HepG2 (cell line): Measurements from ENCODE around the gene GCNT2. TPM values are rescaled to one million over a fixed set of nuclear protein-coding genes. Genes with fewer than 3 reads are reported as not detected.

Experiments
- ATAC-seq: fragments of 200-7000 bp; cut with Tn5 transposase; 3 replicates; pipeline ENCODE4 v1.9.1; 2020; ENCODE audit warnings: mild to moderate bottlenecking, moderate library complexity
- BruUV-seq: library from RNA; stranded (reverse); fragments of 400-500 nt; replicated peaks from 2 replicates; lab custom pipeline; 2021; lab: Mats Ljungman, UMichigan
- CTCF ChIA-PET: fragments of 300-600 bp; formaldehyde crosslinking; extraction: SDS; loops from one replicate; lab custom pipeline; 2021; ENCODE audit warnings: low total read pairs, inconsistent platforms, low intra/inter-chr PET ratio; lab: Yijun Ruan, JAX
- POLR2A ChIA-PET: fragments of 350-600 bp; sonication (Branson Sonifier 250); formaldehyde crosslinking; loops from one replicate; lab custom pipeline; 2020; ENCODE audit warnings: antibody characterized with exemption, inconsistent platforms; lab: Yijun Ruan, JAX
- DNase-seq: peaks from one replicate; pipeline ENCODE4 v3.0.0-alpha.2; 2015; ENCODE audit warnings: low spot score
- FAIRE-seq: peaks from 3 replicates; lab custom pipeline; 2011; peaks lifted over from hg19 to GRCh38; lab: Jason Lieb, UNC
- H2AFZ ChIP-seq: one replicate; pipeline ENCODE4 v1.6.1; 2011; ENCODE audit warnings: low read length, inconsistent platforms
- H3K27ac ChIP-seq: fragments of 300-600 bp; 3 replicates; pipeline ENCODE4 v1.8.0; 2011; ENCODE audit warnings: mixed run types, mild to moderate bottlenecking, mixed read lengths, low read length, inconsistent platforms; ENCODE audit not compliant: insufficient read depth; ENCODE audit errors: extremely low read length
- H3K27me3 ChIP-seq, 2 experiments: fragments of 200-600 bp in 1 of 2; 2 replicates in 1 of 2; 3 replicates in 1 of 2; pipeline versions ENCODE4 v1.6.0 to v1.8.0; 2011; ENCODE audit warnings: low read length in 2 of 2, mild to moderate bottlenecking in 2 of 2, moderate library complexity in 2 of 2, inconsistent platforms in 1 of 2; ENCODE audit not compliant: insufficient read depth in 2 of 2, control insufficient read depth in 1 of 2
- H3K36me3 ChIP-seq, 2 experiments: fragments of 200-600 bp in 1 of 2; replicated peaks in 1 of 2; 2 replicates in 1 of 2; 3 replicates in 1 of 2; pipeline versions ENCODE4 v1.5.1 to v1.8.0; 2011; ENCODE audit warnings: low read length in 2 of 2, inconsistent platforms in 1 of 2; ENCODE audit not compliant: insufficient read depth in 2 of 2, control insufficient read depth in 1 of 2
- H3K4me1 ChIP-seq: 2 replicates; pipeline ENCODE4 v1.5.1; 2012; ENCODE audit warnings: low read length, inconsistent platforms; ENCODE audit not compliant: insufficient read depth
- H3K4me2 ChIP-seq: 2 replicates; pipeline ENCODE4 v1.6.0; 2011; ENCODE audit warnings: low read depth, low read length, inconsistent platforms
- H3K4me3 ChIP-seq, 3 experiments: fragments of 200-600 bp in 1 of 3; sonication (generic), shearing (Covaris generic) in 1 of 3; replicated peaks in 1 of 3; 2 replicates each; pipeline ENCODE4 v1.5.1; 2011 to 2016; ENCODE audit warnings: low read length in 3 of 3, inconsistent platforms in 2 of 3, low read depth in 2 of 3, mild to moderate bottlenecking in 2 of 3, control low read depth in 1 of 3, mixed read lengths in 1 of 3; ENCODE audit not compliant: insufficient read depth in 1 of 3
- H3K79me2 ChIP-seq: one replicate; pipeline ENCODE4 v1.6.1; 2011; ENCODE audit warnings: low read length, inconsistent platforms; ENCODE audit not compliant: insufficient read depth
- H3K9ac ChIP-seq: 2 replicates; pipeline ENCODE4 v1.6.0; 2011; ENCODE audit warnings: mild to moderate bottlenecking, low read depth, low read length, inconsistent platforms; ENCODE audit not compliant: insufficient read depth
- H3K9me3 ChIP-seq: 2 replicates; pipeline ENCODE4 v1.5.1; 2012; ENCODE audit warnings: mild to moderate bottlenecking, low read length
- H4K20me1 ChIP-seq: 2 replicates; pipeline ENCODE4 v1.6.0; 2011; ENCODE audit warnings: inconsistent platforms, mild to moderate bottlenecking, low read length, moderate library complexity; ENCODE audit not compliant: insufficient read depth
- REL ChIP-seq: sonication (generic); formaldehyde crosslinking; conservative IDR thresholded peaks from 2 replicates; pipeline ENCODE4 v1.8.0; 2022; ENCODE audit warnings: mild to moderate bottlenecking, missing genetic modification reagents, moderate library complexity
- YEATS4 ChIP-seq: sonication (generic); formaldehyde crosslinking; IDR thresholded peaks from 2 replicates; pipeline ENCODE4 v1.4.0; 2020; ENCODE audit warnings: missing genetic modification reagents, borderline replicate concordance
- WGBS: methylation state at CpG from one replicate; pipeline ENCODE4 v1.1.6; 2017; ENCODE audit warnings: low lambda C conversion rate; 5-methylcytosine and 5-hydroxymethylcytosine counted together
- in situ Hi-C: cut with HindIII; loops from 2 replicates; pipeline ENCODE4 v1.10.0; 2017; ENCODE audit warnings: low pct_unique_long_range_greater_than_20kb; ENCODE audit not compliant: extremely low pct_ligation_motif_present
- intact Hi-C: fragments of 100-400 bp; cut with micrococcal nuclease; formaldehyde crosslinking; loops from one replicate; pipeline ENCODE4 v1.10.0; 2022; ENCODE audit not compliant: unreplicated experiment
- polyA plus RNA-seq, 8 experiments: library from polyadenylated mRNA; depleted of rRNA in 3 of 8; stranded (reverse) in 7 of 8; unstranded in 1 of 8; fragments of >200 nt; fragmentation: Illumina TruSeq in 4 of 8; extraction: Trizol in 4 of 8; gene quantifications; 2 replicates each; pipeline versions ENCODE4 v1.2.1 to v1.2.3, GENCODE V29; 2011 to 2016; ENCODE audit warnings: low read depth in 4 of 8, missing spikeins in 1 of 8, mixed read lengths in 1 of 8; ENCODE audit not compliant: insufficient read depth in 1 of 8
- total RNA-seq, 5 experiments: library from RNA; depleted of rRNA; stranded (reverse); fragments of >200 nt; fragmentation: Illumina TruSeq; extraction: Trizol; gene quantifications; 2 replicates each; pipeline ENCODE4 v1.2.3, GENCODE V29; 2016; ENCODE audit warnings: low read depth in 1 of 5
- TF ChIP-seq, protein P1 (sequence below): IDR thresholded peaks from 2 replicates; pipeline ENCODE4 v1.6.1; 2012; ENCODE audit warnings: low read depth, low read length, improper control_type of control experiment
- TF ChIP-seq, protein P2 (sequence below): sonication (generic); formaldehyde crosslinking; conservative IDR thresholded peaks from 2 replicates; pipeline ENCODE4 v1.4.0; 2020; ENCODE audit warnings: missing genetic modification reagents

The GCNT2 gene
- total and polyA plus RNA-seq, 2 of the 13 experiments (the other 11 are each of a cell fraction or from before 2014, with no cell fraction given) = 11.8 to 31.9 TPM

DNA sequence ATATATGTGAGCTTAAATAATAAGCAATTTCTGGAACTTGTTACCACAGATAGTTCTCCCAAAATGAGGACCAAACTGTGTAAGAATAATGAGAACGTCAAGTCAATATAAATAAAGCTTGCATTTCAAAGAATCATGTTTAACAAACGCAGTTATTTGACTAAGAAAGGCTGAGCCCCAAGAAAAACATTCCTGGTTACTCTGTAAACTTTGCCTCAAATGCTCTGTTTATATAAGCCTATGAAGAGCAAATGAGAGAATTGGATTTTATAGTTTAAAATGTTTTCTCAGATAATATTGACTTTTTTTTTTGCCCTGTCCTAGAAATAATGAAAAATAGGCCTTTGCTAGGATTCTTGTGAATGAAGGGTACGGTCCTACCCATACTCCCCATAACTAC lies 91.9 kb downstream of the GCNT2 start (continued):
- TF ChIP-seq, protein P1, sequence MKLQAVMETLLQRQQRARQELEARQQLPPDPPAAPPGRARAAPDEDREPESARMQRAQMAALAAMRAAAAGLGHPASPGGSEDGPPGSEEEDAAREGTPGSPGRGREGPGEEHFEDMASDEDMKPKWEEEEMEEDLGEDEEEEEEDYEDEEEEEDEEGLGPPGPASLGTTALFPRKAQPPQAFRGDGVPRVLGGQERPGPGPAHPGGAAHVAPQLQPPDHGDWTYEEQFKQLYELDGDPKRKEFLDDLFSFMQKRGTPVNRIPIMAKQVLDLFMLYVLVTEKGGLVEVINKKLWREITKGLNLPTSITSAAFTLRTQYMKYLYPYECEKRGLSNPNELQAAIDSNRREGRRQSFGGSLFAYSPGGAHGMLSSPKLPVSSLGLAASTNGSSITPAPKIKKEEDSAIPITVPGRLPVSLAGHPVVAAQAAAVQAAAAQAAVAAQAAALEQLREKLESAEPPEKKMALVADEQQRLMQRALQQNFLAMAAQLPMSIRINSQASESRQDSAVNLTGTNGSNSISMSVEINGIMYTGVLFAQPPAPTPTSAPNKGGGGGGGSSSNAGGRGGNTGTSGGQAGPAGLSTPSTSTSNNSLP = peak; percentile 81; the same call in 1 of the 2 replicates
- no peak for TF ChIP-seq REL (CRISPR knock-in tag)

DNA sequence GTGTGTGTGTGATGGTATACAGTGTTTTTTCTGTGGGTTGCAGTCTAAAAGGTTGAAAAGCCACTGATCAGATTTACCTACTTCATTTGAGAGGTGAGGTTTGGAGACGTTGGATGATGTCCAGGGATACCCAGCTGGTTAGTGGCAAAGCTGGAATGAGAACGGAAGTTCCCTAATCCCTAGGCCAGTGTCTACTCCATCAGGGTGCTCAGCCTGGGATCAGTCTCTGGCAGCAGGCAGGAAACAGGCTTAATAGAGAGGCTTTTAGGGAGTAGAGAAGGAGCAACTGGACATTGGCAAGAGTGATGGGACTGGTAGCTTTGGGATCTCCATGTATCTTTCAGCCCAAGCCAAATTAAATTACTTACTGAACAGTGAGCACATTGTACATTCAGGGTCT lies 92.6 kb downstream of the GCNT2 start:
- Histone ChIP-seq H2AFZ (no peak overlapping the region), H3K4me1 (peaks cover 14% of the 10 kb centered on the region), H3K9me3 (no peaks in the 10 kb centered on the region), H3K9ac (no peak overlapping the region), H3K27ac (no peak overlapping the region), H3K36me3 (peaks cover 0 to 3% of the 10 kb centered on the region in 2 experiments; a peak in 1 of 5 replicates), H4K20me1 (peaks cover 59% of the 10 kb centered on the region), H3K79me2 (no peaks in the 10 kb centered on the region), H3K27me3 (no peaks in the 10 kb centered on the region; a peak in 1 of 5 replicates), H3K4me2 (no peak overlapping the region), H3K4me3 (no peak overlapping the region)
- FAIRE-seq (no peak), DNase-seq (no peak), ATAC-seq (peak; percentile 18; the same call in 1 of the 3 replicates)
- WGBS = 74% methylated on average over 2 of the region's 2 CpGs
- no TSS peak for BruUV-seq
- ChIA-PET CTCF (no interaction called here), POLR2A (interaction anchor here (1.1 kb wide), 1 partner anchor 81 kb away, joined by 8 read pairs; the partner anchor contains the start of genes C6orf52 and PAK1IP1)
- intact Hi-C loops = loop anchor here (2.0 to 5.0 kb wide), 2 partner anchors 86 to 103 kb away; no protein-coding TSS in a partner anchor
- in situ Hi-C loops = no loop called here
- TF ChIP-seq YEATS4 (CRISPR knock-in tag) = 0 out of 2 replicates have a peak, but pooled peaks have one; percentile 1
- TF ChIP-seq, protein P2, sequence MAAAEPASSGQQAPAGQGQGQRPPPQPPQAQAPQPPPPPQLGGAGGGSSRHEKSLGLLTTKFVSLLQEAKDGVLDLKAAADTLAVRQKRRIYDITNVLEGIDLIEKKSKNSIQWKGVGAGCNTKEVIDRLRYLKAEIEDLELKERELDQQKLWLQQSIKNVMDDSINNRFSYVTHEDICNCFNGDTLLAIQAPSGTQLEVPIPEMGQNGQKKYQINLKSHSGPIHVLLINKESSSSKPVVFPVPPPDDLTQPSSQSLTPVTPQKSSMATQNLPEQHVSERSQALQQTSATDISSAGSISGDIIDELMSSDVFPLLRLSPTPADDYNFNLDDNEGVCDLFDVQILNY = no peak
